Activated CD8-positive, alpha-beta memory T cell treated with anti-CD3 and anti-CD28 coated beads, Interleukin-2, amount 50 U/mL, for 48 hours (primary cell): Measurements from ENCODE around the gene PPM1A.

Experiments used
- DNase-seq: peaks from one replicate; pipeline ENCODE4 v3.0.0-alpha.2; 2020

The PPM1A gene

DNA sequence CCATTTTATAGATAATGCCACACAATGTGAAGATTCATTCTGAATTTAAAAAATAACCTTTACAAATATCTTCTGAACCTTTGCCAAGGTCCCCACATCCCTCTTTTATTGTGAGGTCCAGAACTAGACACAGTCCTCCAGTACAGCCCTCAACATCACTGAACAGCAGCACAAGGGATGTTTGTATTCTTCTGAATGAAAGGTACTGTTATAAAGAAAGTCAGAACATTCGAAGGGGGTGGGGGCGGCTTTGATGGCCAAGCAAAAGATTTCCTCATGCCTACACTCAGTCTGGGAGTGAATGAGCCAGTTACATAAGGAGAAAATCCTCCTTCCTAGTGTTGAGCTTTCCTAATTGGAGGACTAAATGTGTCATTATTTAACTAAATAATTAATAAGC lies 77.3 kb downstream of the PPM1A start:
- no peak for DNase-seq

- peak; percentile 76 for DNase-seq
Observed at GRCh38 chr14:60327447-60328331, 78.7 kb downstream of the PPM1A start.

GRCh38 chr14:60328583-60328982 lies 79.6 kb downstream of the PPM1A start:
- DNase-seq = no peak

- DNase-seq = no peak
Observed at GRCh38 chr14:60329274-60329673, 80.3 kb downstream of the PPM1A start.

GRCh38 chr14:60331201-60332045 lies 82.4 kb downstream of the PPM1A start:
- peak; percentile 91 for DNase-seq

DNA sequence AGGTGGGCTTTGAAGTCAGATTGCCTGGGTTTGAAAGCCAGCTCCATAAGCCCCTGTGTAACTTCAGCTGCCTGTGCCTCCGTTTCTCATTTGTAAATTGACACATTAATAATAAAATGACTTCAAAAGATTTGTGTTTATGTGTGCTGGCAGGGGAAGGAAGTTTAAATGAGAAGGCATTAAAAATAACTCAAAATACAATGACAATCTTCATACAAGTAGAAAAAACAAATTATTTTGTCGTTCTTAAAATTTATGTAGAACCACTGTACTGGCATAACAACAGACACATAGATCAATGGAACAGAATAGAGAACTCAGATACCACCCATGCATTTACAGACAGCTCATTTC lies 83.0 kb downstream of the PPM1A start:
- no peak for DNase-seq

GRCh38 chr14:60332869-60333268 lies 83.8 kb downstream of the PPM1A start:
- no peak for DNase-seq

DNA sequence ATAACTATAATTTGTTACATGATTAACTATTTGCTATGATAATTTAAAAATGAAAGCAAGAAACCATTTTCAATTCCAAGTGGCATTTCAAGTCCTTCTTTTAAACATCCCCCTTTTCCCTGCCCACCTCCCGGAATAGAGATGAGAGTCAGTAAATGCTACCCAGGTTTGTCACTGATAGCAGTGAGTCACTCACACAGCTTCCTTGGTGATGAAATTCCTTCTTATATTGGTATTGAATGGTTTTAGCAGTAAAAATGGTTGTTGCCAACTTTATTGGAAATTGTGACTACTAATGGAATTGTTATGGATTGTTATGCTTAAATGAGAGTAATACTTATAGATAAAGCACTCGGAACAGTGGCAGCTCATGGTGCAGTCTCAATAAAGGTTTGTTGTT lies 90.5 kb downstream of the PPM1A start:
- no peak for DNase-seq

DNA sequence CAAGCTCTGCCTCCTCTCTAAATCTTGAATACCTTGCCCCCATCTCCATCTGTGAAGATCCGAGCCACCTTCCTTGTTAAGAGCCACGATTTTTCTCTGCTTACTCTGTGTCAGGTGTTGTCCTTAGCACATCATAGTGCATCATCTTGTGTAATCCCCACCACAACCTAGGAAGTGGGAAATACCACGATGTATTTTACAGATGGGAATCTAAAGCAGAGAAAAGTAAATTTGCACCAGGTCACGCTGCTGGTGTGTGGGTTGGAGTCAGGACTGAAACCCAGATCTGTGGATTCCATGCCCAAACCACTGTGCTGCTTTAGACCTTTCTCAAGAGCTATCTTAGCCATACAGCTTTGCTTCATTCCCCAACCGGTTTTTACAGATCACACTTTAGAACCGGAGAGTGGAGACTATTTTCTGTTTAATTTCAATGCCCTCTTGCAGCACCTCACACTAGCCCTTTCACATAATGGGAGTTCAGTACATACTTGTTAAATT lies 94.6 kb downstream of the PPM1A start:
- no peak for DNase-seq

- DNase-seq = no peak
Observed at GRCh38 chr14:60344751-60345150, 95.7 kb downstream of the PPM1A start.

DNA sequence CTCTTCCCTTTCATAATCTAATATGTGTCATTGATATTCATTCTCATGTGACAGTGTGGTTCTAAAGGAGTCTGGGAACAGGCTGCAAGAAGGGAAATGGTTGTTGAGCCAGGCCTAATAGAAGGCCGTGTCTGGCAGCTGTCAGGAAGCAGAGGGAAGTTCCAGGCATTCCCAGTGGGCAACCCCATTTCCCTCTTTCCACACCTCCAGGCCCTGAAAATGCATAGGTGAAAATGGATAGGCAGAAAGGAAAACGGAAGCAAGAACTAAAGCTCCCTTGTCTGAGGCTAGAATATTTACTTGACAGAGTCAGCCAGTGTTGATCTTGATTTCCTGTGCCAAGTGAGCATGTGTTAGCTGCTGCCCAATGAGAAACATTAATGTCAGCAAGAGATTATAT lies 97.7 kb downstream of the PPM1A start:
- no peak for DNase-seq

- no peak for DNase-seq
Observed at GRCh38 chr14:60348211-60348610, 99.2 kb downstream of the PPM1A start.
